GM12864 (cell line): ENCODE measurements around the gene GRPEL2.
A peak's percentile ranks its signal among the peaks of the same experiment; 100 is the strongest.

Experiments used
- DNase-seq: peaks from one replicate; pipeline ENCODE4 v3.0.0-alpha.2; 2011; ENCODE audit warnings: low read depth
- H3K4me3 ChIP-seq: 2 replicates; pipeline ENCODE4 v1.5.1; 2011; ENCODE audit warnings: mild to moderate bottlenecking, low read depth, low read length, control low read depth
- TF ChIP-seq, protein P1 (sequence below): IDR thresholded peaks from 2 replicates; pipeline ENCODE4 v1.5.1; 2011; ENCODE audit warnings: low read depth, mild to moderate bottlenecking, moderate library complexity, low read length, control low read depth, inconsistent platforms; ENCODE audit errors: missing control alignments

The GRPEL2 gene

DNA sequence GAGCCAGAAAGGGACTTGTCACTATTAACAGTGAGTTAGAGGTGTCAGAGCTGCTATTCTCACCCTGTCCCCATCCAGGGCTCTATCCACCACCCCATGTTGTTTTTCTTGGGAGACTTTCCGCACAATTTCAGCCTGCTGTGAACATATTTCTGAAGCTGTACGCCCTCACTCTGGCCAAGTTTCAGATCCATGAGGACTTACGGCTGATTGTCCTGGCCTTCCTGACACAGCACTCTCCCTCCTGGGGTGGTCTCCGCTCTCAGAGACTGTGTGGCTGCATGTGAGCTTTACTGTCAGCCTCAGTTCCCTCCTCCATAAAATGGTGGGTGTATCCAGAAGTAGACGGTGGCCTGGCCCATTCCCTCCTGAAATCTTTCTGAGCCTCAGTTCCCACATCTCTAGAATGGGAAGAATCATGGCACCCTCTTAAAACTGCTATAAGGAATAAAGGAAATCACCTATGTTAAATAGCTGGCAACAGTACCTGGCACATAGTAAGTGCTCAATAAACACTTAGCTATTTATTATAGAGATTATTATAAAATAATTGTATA lies 34.6 kb downstream of the GRPEL2 start:
- TF ChIP-seq, protein P1, sequence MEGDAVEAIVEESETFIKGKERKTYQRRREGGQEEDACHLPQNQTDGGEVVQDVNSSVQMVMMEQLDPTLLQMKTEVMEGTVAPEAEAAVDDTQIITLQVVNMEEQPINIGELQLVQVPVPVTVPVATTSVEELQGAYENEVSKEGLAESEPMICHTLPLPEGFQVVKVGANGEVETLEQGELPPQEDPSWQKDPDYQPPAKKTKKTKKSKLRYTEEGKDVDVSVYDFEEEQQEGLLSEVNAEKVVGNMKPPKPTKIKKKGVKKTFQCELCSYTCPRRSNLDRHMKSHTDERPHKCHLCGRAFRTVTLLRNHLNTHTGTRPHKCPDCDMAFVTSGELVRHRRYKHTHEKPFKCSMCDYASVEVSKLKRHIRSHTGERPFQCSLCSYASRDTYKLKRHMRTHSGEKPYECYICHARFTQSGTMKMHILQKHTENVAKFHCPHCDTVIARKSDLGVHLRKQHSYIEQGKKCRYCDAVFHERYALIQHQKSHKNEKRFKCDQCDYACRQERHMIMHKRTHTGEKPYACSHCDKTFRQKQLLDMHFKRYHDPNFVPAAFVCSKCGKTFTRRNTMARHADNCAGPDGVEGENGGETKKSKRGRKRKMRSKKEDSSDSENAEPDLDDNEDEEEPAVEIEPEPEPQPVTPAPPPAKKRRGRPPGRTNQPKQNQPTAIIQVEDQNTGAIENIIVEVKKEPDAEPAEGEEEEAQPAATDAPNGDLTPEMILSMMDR, result no peak
- DNase-seq, result no peak
- no peak overlapping the region for H3K4me3 ChIP-seq

DNA sequence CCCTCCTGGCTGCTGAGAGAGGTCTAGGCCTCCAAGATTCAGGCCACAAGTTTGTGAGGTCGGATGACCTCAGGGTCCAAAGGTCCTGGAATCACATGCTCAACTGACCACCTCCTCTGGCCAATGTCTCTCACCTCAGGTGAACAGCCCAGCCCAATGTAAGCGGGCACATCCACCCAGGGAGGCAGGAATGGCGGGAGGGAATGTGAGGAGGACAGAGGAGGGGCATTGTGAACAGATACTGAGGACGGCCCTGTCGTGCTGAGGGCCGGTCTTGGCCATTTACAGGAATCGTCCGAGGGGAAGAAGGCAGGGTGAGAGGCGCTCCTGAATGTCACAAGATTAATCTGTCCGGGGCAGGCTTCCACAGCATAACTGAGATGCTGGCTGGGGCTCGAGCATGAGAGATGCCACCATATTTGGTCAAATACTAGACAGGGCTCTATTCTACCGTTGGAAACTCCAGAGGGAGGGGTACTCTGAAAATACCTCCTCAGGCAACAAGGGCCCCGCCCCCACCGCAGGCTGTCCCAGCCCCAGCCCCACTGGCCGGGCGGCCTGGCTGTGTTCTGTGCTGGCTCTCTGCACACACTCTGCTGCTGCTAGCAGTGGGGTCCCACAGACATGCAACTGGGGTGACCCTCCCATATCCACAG lies 35.3 kb downstream of the GRPEL2 start:
- TF ChIP-seq, protein P1, result no peak
- no peak for DNase-seq
- no peak overlapping the region for H3K4me3 ChIP-seq

DNA sequence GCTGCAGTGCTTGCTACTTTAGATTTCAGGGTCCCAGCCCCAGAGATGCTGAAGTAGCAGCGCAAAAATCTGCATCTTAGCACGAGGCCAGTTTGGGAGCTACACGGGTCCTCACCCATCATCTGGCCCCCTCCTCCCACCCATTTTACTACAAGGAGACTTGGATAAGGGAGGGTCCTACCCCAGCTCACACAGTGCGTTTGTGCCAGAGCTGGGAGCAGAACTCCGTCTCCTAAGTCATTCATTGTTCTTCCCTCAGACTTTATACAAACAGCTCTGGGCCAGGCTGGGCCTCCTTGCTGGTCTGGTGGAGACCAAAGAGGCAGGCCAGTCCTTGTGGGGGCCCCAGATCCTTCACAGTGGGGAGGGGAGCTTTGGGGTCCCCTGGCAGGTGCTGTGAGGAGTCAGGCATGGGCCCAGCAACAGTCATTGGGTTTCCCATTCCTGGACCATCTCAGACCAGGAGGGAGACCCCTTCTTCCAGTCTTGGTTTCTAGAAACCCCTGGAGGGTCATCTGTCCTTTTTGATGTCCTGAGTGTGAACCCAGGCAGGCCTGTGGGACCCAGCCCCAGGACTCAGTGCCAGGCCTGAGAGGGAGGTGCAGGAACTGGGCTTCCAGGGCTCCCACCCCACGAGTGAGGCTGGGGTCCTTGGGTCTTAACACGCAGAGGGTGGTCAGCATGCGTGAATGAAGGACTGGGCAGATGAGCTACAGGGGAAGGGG lies 36.1 kb downstream of the GRPEL2 start:
- no peak for DNase-seq
- TF ChIP-seq, protein P1, result no peak
- H3K4me3 ChIP-seq, result no peak overlapping the region

DNA sequence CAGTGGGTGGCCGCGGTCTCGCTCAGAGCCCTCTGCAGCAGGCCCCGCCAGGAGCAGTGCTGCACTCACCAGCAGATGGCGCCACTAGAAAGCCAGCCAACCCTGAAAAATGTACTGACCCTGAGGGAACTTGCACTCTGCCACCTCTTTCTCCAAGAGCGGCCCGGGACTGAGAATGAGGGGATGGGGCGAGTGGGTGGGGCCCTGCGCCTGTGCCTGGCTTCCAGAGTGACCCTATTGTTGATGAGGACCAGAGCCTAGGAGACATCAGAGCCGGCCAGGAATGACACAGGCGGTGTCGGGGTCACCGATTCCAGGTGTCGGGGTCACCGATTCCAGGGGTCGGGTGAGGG lies 36.7 kb downstream of the GRPEL2 start:
- TF ChIP-seq, protein P1, result peak; percentile 88
- no peak for DNase-seq
- no peak overlapping the region for H3K4me3 ChIP-seq

DNA sequence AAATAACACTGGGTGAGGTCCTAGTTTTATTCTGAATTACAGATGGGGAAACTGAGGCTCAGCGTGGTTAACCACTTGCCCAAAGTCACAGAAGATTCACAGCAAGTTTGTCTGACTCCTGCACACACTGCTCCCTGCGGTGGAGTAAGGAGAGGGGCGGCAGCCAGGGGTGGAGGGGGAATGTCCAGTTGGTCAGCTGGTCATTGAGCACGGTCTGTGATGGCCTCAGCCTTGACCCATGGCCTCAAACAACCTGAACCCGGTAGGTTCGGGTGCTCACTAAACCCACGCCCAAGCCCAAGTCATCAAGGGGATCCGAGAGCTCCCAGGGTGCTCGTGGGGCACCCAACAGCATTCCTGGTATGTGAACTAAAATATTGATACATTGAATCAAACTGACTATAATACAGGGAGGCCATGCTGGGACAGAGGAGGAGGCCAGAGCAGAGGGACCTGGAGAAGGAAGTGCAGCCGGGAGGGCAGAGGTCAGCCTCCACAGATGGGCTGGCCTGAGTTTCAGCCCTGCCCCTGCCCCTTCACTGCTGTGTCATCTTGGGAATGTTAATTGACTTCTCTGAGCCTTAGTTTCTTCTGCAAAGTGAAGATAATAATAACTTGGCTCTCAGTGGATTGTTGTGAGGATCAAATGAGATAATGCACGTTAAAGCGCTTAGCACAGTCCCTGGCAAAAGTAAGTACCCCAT lies 37.4 kb downstream of the GRPEL2 start:
- TF ChIP-seq, protein P1, result no peak
- no peak for DNase-seq
- H3K4me3 ChIP-seq, result no peak overlapping the region

DNA sequence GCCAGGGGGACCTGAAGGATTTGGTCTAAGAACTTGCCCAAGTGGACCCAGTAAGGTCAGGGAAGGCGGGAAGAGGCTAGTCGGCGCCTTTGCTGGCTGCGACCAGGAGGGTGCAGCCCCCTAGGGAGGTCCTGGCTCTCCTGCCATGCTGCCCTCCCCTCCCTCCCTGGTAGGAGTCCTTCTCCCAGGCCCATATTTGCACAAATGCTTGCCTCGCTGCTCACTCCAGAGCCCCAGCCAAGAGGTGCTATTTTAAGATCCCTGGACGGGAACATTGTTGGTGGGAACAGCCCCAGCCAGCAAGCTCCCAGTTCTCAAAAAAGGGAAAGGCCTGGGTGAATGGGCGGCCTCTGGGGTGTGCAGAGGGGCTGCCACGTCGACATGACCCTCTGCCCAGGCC lies 38.1 kb downstream of the GRPEL2 start:
- H3K4me3 ChIP-seq, result no peak overlapping the region
- TF ChIP-seq, protein P1, result no peak
- no peak for DNase-seq
